ENCODE measurements around the gene HABP2.

HABP2 gene
- long read RNA-seq, donor 1 = 0 reads
- long read RNA-seq, donor 2 = 0 reads
- long read RNA-seq, donor 3 = 0 reads
- long read RNA-seq, donor 4 = 0 reads
- long read RNA-seq, donor 5 = 0 reads
- long read RNA-seq, donor 6 = 0 reads
- long read RNA-seq, donor 7 = 0 reads
- long read RNA-seq, donor 8 = 0 reads

DNA sequence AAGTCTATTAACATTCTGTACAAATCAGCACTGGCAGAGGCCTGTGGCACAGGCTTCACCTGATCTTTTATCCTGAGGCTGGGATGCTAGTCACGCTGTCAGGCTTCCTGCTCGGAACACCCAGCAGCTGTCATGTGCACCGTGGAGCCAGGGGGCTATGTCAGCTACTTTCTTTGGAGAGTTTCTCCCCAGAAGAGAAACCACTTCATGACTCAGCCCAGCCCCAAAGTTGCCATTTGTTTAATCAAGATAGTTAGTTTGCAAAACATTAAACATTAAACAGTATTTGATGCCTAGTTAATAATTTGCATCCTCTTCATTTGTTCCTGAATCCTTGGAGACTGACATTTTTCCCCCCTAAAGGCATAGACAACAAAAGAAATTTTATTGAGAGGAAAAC, at the start of gene HABP2:
HABP2 (plus strand) TSS at position 353 of the 400 bp plus-strand sequence. CDS start 69 bp downstream, outside the sequence.
- DNase-seq = no peak

DNA sequence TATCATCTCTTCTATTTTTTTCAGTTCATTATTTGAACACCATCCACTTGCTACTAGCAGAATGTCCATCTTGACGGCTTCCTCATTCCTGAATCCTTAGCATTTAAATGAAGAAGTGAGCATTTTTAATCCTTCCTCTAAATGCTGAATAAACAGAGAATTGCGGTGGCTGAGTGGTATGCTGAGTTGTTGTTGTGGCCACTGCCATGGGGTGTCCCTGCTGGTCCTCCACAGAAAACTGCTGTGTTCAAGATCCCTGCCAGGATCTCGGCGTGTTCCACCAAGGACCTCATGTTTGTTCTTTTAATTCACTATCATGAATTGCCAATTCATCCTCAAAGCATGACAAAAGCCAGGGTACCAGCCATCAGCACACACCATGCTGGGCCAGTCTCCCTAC, 48.9 kb upstream of the HABP2 start:
- DNase-seq = no peak

DNA sequence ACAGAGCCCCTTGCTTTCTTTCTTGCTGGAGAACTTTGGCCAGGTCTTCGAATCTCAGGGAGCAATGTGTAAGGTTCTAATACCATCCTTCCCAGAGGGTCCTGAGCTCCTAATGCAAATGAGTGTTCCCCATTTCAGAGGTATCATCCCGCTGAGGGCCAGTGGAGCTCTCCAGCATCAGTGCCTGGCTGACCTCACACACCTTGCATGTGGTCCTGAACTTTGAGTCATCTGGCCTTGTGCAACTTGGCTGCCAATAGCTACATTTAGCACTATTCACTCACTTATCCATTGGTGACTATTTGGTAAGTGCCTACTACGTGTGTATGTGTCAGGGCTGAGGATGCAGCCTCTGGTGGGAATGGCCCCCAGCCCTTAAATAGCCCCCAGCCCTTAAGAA, 48.4 kb upstream of the HABP2 start:
- no peak for DNase-seq

DNA sequence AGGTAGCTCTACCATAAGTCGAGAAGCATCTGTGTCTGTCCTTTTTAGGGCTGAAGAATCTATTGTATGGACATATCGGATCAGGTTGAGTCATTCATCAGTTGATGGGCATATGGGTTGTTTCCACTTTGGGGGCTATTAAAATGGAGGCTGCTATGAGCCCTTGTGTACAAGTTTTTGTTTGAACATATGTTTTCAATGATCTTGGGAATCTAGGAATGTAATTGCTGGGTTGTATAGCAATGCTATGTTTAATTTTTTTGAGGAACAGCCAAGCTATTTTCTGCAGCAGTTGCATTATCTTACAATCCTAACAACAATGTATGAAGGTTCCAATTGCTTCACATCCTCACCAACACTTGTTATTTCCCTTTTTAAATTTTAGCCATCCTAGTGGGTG, 46.4 kb upstream of the HABP2 start:
- no peak for DNase-seq

DNA sequence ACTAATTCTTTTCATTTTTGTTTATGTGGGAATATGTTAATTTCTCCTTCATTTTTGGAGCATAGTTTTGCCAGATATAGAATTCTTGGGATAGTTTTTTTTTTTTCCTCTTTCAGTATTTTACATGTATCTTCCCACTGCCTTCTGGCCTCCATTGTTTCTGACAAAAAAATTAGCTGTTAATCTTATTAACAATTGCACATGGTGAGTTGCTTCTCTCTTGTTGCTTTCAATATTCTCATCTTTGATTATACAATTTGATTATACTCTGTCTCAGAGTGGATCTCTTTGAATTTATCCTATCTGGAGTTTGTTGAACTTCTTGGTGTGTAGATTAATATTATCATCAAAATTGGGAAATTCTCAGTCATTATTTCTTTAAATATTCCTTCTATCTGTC, 41.4 kb upstream of the HABP2 start:
- DNase-seq = no peak

DNA sequence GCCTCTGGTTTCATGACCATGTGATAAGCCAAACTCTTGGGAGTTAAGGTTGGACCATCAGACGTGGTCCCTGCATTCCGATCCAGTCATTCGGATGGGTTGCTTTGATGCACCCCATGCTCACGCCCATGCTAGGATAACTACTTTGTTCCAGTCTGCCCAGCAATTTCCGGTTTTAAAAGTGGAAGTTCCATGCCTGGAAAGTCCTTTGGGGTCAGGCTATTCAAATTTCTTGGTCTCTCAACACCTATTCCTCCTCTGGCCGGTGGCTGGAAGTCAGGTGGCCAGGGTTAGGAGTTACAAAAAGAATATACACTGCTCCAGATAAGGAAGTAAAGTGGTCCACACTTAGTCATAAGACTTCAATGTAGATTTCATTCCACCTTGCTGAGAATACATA, 37.7 kb upstream of the HABP2 start:
- no peak for DNase-seq

DNA sequence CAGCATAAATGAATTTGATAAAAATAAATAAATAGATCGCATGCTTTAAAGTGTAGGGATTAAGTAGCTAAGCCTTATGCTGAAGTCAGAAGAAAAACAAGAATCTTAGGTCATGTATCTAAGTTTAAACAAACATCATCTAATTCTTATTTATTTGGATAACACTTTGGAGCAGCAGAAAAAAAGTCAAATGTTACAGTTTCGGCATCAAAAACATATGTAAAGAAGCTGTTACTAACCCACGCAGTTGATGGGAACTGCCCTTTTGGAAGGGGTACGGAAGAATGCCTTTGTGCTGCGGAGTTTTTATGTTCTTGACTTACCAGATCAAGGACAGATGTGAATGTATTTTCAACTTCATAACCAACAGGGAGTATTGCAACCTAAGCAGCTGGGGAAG, 37.3 kb upstream of the HABP2 start:
- DNase-seq = no peak

DNA sequence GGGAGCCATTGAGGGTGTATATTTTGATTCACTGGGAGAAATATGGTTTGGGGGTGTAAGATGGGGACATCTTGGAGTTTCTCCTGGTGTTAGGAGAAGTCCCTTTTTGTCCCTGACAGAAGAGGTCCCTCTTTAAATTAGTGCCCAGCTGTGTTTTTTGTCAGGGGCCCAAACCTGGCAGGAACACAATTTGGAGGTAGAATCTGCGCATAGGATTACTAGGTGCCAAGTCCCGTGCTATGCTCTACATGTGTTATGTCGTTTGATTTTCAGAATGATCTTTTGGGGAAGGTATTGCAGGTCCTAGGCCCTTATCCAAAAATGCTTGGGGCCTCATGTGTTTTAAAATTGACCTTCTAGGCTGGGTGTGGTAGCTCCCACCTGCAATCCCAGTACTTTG, 36.8 kb upstream of the HABP2 start:
- no peak for DNase-seq

DNA sequence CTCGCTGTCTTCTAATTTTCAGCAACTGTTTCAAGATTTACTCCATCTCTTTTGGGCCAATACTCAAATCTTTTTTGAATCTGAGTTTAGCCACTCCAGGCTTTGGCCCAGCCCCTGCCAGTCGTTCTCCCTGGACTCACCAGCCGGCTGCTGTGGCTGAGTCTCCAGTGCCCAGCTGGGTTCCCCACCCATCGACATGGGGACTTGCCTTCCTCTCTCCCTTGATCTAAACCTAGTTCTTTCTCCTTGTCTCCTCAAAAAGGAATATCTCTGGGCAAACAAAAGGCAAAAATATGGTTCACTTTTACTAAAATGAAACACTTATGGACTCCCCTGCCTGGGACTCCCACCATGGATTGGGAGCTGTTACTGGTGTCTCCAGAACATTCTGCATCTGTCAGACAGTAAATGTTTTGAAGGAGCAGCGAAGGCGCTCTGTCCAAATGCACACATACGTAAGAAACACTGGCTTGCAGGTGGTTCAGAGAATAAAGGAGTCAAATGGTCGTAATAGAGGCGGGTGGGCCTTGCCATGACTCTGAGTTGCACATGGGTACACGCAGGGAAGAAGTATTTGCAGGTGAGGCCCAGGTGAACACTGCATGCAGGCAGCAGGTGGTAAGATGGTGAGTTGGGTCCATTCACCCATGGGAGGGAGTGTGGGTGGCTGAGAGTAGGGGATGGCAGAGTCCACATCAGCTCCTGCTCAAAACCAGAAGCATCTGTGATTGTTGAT, 35.5 kb upstream of the HABP2 start:
- DNase-seq = no peak

DNA sequence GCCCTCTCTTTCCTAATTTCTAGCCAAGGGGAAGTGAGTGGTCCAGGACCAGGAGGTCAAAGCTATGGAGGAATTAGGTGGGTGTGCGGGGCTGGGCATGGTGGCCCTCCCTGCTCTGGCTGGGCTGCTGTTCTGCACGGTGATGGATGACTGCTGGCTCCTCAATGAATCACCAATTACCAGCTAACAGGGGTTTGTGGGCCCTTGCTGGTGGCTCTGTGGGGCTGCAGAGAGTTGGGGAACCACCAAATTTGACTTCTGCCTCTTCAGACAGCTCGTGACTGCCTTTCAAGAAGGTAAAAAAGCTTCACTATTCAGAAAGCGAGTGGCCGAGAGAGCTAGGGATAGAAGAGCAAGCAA, 35.0 kb upstream of the HABP2 start:
- DNase-seq = no peak

DNA sequence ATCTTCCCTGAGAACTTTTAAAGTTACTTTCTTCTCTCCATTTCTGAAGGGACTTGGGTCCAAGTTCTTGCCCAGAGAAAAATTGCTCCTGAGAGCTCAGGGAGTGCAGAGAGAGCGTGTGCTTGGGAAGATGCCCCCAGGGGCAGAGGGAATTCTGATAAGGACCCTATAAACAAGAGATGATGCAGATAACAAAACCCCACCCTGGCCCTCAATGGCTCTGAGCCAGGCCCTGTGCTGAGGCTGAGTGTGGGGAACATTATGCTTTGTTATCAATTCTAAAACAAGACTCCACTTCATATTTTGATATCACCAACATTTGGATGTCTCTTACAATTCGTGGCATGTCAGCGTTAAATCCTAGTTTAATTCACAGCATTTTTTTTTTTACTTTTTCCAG, 34.4 kb upstream of the HABP2 start:
- no peak for DNase-seq

DNA sequence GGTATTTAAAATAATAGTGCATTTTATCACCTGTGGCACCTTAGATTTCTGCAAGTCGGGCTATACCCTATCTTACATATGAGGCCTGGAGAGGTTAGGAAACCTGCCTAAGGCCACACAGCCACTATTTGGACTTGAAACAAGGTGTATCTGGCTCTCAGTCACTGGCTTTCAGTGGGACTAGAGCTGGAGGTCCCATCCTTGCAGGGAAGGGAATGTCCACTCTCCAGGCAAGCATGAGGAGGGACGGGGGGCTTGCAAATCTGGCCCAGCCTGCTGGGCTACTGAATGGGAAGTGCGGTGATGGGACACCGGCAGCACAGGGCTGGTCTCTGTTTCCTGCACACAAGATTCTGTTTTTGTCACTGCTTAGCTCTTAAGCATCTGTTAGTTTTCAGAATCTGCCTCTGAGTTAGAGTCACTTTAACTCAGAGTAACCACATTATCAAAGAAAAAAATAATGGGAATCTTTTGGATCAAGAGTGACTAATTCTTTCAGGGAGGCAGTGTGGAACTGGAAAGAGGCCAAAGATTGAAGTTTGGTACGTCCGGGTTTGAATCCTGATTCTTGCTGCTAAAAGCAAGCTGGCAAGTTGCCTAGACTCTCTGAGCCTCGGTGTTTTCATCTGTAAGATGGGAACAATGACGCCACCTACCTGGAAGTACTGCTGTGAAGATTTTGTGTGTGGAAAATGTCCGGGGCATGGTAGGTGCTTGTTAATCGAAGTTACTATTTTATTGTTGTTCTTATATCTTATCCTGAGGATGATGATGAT, 33.8 kb upstream of the HABP2 start:
- no peak for DNase-seq

DNA sequence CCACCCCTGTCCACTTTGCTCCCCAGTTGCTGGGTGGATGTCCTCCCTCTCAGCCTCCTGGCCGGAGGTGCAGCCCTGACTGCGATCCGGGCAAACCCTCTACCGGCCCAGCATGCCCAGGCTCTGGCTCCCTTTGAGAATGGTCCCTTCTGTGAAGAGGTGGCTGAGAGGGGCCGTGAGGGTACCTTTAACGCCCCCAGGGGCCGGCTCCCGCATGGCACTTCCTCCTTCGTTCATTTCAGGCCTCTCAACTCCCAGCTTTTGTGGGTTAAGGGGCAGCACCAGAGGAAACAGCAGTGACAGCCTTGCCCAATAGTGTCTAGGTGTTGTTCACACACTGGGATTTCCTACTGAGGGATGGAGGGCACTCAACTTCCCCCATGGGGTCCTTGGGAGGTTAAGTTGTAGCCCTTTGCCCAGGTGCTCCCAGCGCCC, 33.2 kb upstream of the HABP2 start:
- DNase-seq = no peak

DNA sequence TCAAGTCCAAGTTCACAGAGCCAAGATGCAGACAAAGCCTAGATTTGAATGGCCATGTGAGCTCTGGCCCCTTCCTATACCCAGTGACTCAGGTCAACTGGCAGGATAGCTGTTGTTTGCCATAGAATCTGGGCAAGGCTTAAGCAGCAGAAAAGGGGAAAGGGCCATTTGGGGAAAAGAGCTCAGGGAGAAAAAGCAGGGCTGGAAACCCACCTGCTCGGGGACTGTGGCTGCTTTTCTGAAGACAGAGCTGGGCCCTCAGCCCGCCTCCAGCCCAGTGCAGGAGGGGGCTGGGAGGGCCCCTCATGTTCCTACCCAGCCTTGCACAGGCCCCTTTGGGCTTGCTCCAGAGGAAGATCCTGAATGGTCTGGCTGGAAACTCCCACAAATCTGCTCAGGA, 32.6 kb upstream of the HABP2 start:
- no peak for DNase-seq

DNA sequence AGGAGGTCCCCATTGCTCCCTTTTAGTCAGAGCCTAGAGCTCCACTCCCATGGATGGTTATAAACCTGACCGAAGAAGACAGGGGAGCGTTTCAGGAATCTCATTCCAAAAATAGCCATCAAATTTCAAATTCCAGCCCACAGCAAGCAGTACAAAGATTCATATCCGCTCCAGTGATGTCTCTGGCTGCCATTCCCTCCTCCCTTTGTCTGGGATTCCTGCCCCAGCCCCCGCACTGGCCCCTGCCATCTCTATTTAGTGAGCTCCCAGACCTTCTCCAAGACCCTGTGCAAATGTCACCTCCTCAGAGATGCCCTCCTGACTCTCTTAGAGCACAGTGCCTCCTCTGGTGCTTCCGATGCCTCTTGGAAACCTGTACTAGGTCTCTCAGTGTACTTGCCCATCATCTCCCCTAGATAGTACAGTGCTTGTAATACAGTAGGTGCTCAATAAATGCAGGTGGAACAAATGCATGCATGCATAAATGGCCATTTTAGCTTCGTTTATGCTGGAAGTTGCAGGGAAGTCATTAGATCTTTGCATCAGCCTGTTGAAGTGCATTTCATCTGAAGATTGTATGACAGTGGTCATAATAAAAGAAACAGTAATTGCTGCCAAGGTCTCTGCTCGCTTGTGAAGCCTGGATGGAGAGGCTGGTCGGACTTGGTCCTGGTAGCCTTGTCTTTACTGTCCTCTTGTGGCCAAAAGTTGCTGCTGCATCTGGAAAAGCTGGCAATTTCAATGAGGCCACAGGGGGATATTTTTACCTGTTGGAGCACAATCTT, 32.0 kb upstream of the HABP2 start:
- peak; percentile 28 for DNase-seq

DNA sequence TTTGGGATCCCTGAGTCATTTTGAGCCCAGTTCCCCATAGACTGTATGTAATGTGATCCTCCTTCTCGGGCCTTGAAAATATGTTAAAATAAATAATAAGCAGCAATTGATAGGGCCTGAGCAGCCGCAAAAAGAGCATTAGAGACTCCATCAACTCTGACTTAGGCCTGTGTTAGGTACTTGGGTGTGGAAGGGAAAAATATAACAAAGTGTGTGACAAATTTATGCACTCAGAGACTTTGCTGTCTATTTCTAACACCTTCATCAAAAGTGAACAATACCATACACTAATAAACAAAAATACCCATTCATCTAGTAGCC, 31.4 kb upstream of the HABP2 start:
- no peak for DNase-seq

DNA sequence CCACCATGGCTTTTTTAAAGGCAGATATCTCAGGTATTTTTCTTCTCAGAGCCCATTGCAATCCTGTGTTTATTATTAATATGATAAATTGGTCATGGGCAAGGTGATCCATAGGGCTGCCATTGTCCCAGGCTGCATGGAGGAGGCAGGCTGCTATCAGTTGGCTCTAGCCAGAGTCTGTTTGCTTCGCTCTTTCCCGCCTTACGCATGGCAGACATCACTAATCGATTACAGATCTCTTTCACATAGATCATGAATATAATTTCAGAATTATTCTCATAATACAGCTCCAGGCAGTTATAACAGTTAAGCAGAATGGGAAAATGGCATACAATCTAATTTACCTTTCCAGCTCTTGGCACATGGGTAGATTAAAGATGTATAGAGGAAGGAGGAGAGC, 30.4 kb upstream of the HABP2 start:
- DNase-seq = no peak

DNA sequence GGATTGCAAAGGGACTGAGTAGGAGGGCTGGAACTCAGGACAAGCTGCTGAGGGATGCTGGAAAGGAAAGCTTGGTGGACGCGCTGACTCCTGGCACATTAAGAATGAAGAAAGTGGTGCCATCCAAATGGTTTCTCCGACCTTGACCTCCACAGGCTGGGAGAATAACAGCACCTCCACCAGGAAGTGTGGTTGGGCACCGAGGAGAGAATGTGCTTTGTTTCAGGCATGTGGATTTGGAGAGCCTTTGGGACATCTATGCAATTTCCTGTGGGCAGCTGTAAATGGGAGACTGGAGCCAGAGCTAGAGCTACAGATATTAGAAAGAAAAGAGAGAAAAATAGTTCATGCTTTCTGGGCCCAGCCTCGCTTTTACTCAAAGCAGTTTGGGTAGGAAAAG, 29.8 kb upstream of the HABP2 start:
- no peak for DNase-seq

DNA sequence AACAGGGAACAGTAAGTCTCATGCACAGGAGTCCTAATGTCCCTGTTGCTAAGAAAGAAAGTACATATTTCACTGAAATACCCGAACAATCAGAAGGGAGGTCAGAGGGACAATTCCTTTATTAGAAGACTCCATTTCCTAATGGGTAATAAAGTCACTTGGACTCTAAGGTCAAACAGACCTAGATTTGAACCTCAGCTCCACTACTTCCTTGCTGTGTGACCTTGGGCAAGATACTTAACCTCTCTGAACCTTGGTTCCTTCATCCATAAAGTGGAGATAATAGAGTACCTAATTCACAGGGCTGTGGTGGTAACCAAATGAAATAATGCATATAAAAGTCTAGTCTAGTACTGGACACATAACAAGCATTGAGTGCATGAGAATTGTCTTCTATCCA, 29.2 kb upstream of the HABP2 start:
- DNase-seq = no peak

DNA sequence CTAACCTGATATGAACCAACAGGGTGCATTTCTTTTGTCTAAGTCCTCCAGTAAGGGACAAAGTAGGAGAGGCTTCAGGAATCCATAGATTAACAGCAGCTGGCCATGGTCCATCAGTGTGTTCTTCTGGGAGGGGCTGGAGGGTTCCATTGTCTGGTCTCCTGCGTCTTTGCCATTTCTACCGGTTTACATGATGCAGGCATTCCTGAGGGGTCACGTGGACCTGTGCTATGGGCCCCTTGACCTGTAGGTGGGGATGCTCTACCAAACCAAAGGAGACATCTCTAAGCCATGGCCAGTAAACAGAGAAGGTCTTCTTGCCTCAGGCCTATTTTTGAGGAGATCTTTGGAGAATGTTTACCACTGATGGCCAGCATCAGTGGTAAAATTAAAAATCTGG, 28.7 kb upstream of the HABP2 start:
- no peak for DNase-seq

DNA sequence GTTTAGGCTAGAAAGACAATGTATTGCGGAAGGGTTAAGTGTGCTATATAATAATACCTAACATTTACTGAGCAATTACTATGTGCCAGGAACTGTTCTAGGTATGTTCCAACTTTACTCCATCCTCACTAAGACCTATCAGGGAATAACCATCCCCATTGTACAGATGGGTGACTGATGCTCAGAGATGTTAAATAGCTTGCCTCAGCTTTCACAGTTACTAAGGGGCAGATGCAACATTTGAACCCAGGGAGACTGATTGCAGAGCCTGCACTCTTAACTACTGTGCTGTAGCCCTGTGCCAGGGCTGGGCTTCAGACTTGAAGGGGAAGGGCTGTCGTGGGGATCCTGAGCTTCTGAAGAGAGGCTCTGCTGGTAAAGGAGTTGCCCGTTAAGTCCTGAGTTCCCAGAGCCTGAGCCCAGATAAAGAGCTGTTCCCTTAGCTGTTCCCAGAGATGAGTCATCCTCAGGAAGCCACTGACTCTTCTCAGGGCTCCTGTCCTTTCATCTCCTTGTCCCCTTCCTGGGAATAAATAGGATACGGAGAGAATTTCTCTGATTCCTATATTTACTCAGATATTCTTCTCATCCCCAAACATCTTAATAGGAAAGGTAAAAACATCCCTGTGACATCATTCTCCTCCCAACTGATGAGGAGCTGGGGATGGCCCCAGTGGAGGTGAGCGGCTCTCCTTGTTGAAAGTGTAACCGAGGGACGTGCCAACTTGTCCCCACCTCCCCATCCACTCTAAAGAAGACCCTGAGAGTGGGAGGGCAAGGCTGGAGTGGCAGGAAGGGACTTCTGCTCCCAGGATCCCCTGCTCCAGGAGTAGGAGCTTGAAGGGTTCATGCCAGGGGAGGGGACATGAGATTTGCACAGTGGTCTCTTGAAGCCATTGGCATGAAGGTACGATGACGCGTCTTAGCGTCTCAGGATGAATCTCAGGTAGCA, 28.0 kb upstream of the HABP2 start:
- DNase-seq = no peak

DNA sequence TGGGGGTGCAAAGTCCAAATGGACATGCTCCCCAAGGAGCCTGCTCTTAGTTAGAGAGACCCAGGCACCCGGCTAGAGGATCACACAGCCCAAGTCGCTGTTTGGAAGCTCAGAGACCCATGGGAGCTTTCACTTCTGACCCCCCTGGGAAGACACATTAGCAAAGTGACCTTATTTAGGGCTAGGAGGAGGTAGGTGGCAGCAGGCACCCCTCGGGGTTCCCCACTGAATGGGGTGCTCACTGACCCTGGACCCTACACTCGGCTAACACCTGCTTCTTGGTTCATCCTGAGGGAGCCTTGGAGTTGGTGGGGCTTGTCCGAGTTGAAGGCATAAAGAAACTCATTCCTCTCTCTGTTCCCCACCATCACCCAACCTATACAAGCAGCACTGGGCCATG, 27.1 kb upstream of the HABP2 start:
- DNase-seq = no peak
